D721Med (cell line): ENCODE measurements around the gene DAPK1.

Experiments used
- DNase-seq: peaks from one replicate; pipeline ENCODE4 v3.0.0; 2011; ENCODE audit warnings: low spot score; ENCODE audit not compliant: insufficient read length
- FAIRE-seq: peaks from 2 replicates; lab custom pipeline; 2011; peaks lifted over from hg19 to GRCh38; lab: Jason Lieb, UNC
- TF ChIP-seq, protein P1 (sequence below): IDR thresholded peaks from 2 replicates; pipeline ENCODE4 v1.5.1; 2012; ENCODE audit warnings: mild to moderate bottlenecking, control low read depth; ENCODE audit not compliant: insufficient read depth; ENCODE audit errors: missing control alignments

The DAPK1 gene

DNA sequence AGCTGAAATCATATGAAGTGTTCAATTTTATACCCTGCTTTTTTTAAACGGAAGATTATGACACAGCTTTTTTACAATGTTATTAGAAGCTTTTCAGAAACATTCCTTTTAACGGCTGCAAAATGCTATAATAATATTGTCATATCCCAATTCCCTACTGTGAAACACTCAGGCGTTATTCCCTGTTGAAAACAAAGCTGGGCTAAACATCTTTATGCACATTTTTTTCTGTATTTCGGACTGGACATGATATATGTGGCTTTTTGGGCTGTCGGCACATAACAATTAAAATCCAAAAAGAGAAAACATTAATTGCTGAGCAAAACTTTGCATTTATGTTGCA lies 216.3 kb downstream of the DAPK1 start:
- FAIRE-seq: no peak
- no peak for DNase-seq
- TF ChIP-seq, protein P1, sequence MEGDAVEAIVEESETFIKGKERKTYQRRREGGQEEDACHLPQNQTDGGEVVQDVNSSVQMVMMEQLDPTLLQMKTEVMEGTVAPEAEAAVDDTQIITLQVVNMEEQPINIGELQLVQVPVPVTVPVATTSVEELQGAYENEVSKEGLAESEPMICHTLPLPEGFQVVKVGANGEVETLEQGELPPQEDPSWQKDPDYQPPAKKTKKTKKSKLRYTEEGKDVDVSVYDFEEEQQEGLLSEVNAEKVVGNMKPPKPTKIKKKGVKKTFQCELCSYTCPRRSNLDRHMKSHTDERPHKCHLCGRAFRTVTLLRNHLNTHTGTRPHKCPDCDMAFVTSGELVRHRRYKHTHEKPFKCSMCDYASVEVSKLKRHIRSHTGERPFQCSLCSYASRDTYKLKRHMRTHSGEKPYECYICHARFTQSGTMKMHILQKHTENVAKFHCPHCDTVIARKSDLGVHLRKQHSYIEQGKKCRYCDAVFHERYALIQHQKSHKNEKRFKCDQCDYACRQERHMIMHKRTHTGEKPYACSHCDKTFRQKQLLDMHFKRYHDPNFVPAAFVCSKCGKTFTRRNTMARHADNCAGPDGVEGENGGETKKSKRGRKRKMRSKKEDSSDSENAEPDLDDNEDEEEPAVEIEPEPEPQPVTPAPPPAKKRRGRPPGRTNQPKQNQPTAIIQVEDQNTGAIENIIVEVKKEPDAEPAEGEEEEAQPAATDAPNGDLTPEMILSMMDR: no peak

DNA sequence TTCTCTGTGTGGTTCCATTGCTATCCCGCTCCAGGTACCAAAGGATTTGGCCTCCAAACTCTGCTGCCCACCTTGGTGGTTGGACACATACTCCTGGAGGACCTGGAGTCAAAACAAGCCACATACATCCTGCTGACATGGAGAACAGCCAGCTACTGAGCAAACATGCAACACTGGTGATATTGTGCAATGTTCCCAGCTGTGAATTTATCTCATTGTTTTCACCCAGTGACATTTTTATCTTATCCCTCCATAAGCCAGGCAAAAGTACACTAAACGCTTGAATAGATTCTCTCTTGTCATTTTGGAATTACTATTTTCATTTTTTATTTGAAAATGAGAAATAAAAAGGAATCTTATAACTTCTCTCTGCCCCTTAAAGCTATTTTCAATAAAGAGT lies 217.2 kb downstream of the DAPK1 start:
- TF ChIP-seq, protein P1: no peak
- no peak for FAIRE-seq
- DNase-seq: no peak

DNA sequence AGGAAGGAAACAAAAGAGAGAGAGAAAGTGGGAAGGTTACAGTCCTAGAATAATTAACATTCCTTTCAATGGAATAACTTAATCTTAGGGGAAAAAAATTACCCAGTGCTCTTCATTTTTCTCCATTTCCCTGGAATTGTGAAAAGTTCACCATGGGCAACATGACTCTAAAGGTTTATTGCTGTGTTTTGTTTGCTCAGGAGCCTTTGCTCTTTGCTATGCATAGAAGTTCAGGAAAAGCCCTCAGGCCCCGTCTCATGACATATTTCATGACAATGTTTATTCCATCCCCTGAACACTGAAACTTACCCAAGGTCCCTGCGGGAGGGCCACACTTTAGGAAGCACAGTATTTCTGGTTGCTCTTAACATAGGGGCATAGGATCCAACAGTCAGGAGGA lies 218.5 kb downstream of the DAPK1 start:
- no peak for FAIRE-seq
- TF ChIP-seq, protein P1: no peak
- DNase-seq: no peak

DNA sequence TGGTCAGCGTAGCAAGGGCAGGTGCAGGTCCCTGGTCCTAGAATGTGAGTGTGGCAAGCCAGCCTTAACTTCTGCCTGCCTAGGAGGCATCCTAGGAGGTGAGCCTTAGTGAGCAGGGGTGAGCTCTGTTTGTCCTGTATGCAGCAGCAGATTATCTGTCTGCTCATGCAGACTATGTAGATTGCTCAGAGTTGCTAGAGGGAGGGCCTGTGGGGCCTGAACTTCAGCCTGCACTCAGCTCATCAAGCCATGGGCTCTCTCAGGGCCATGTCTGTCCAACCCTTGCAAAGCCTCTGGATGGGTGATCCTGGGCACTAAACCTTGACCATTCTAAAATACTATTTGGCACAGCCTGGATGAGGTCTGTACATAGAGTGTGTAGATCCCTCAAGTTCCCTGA lies 219.8 kb downstream of the DAPK1 start:
- no peak for DNase-seq
- TF ChIP-seq, protein P1: no peak
- no peak for FAIRE-seq

DNA sequence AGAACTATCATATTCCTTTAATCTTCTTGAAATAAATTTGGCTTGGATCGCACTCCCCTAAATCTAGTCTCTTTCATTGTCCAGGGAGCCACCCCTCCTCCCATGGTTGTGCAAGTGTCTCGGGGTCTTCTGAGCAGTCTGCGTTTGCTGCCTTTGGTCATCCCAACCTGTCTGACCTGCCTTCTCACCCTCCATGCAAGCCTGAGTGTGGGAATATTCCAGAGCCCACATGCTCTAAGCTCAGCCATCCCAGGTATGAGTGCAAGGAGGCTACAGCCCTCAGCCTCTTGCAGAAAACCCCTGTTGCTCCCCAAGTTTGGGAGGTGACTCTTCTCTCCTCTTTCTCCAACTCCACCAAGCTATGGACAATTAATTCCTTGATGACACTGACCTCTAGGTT lies 220.6 kb downstream of the DAPK1 start:
- no peak for FAIRE-seq
- no peak for DNase-seq
- TF ChIP-seq, protein P1: no peak

DNA sequence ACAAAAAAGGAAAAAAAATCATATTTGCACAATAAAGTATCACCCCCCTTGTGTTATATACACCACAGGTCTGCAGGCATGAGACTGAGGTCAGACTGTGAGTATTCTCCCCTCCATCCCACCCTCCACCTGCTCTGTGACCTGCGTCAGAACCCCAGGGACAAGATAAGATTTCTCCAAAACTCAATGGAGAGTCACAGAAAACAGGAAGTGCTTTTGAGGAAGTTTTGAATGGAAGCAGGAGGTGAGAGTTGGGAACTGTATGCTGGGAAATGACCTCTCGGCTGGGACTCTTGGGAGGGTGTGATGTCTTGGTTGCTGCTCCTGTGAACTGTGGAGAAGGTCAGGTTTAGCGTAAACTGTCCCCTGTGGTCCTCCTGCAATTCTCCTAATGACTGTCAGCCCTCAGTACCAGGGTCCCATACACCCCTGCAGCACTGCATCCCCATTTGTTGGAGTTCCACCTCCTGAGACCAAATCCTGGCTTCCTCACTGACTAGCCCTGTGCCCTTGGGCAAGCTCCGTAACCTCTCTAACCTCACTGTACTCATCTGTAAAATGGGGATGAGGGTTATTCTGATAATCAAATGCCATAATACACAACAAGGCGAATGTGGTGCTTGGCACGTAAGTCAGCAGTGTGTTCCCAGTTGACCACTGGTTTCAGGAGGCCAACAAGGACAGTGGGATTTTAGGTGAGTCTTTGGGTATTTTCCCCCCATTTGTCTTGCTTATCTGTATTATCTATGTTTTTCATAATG lies 221.4 kb downstream of the DAPK1 start:
- TF ChIP-seq, protein P1: no peak
- no peak for FAIRE-seq
- no peak for DNase-seq

DNA sequence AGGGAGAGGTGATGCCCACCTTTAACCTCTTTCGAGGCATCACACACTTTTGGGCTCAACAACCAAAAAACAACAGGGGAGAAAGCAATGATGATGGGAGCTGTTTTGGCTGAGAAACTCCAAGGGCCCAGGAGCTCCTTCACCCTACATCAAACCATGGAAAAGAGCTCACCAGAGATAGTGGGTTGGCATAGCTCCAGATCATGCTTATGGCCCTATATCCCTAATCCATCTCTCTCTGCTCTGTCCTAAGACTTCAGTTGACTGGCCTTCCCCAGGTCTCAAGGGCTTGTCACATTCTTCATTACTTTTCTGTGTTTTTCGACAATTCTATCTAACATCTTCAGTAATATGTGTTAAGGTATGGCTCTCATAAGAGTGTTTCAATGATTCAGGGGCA lies 222.5 kb downstream of the DAPK1 start:
- DNase-seq: no peak

More for the DNA sequence above, 222.5 kb downstream of the DAPK1 start:
- TF ChIP-seq, protein P1: no peak
- FAIRE-seq: no peak
